ENCODE data around the gene CTTN.

The CTTN gene

DNA sequence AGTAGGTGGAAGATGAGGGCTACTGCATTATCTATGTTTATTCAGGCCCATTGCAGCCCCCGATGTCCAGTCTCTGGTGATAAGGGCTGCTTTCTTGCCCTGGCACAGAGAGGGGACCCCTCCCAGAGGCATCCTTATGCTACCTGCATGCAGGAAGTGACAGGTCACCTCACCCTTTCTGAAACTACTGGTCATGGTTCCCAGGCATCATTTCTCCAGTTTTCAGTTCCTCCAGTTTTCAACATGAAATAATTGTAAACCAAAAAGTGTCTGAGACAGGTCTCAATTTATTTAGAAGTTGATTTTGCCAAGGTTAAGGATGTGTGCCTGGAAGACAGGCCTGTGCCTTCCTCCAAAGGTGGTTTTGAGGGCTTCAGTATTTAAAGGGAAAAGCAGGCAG, 57.0 kb downstream of the CTTN start:
- DNase-seq (ENCODE audit: low spot score), result no peak

DNA sequence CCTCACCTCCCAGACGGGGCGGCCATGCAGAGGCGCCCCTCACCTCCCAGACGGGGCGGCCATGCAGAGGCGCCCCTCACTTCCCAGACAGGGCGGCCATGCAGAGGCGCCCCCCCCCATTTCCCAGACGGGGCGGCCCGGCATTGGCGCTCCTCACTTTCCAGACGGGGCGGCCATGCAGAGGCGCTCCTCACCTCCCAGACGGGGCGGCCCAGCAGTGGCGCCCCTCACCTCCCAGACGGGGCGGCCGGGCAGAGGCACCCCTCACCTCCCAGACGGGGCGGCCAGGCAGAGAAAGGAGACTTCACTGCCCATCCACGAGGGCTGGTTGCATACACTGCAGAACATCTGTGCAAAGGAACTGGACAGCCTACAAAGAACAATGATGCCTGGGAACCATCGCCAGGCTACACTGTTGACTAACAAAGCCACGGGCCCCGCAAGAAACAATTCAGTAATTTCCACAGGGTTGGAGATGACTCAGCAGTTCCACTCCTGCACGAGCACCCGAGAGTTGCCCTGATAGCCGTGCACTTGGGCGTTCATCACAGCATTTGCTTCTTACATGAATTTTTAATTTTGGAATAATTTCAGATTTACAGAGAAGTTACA, 58.7 kb downstream of the CTTN start:
- DNase-seq (ENCODE audit: low spot score), result peak; percentile 65

DNA sequence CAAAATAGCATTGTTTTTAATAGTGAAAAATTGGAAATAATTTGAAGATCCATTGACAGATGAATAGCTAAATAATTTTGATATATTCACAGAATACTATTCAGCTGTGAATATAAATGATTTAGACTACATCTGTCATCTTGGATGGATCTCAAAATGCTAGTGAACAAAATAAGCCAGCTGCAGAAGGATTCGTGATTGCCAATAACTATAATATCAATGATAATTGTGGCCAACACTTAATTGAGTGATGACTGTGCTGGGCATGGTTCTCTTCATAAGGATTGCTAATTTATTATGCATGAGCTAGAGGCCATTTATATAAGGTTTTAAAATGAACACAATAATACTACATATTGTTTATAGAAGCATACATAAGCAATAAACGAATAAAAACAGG, 60.4 kb downstream of the CTTN start:
- no peak for DNase-seq (ENCODE audit: low spot score)

DNA sequence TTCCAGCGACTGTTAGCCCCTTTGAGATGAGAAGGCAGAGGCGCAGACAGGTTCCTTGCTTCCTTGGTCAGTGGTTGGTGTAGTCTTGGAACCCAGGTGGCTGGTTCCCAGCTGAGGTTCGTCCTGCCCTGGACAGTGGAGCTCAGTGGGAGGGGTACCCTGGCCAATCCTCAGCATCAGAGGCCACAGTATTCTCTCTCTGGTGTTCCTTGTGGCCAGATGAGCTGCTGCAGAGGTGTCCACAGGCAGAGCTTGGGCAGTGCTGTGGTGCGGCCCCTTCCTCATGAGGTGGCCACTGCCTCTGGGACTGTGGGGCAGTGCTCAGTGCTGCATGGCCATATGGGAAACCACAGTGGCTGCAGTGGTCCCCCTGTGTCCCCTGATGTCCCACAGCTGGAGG, 61.8 kb downstream of the CTTN start:
- no peak for DNase-seq (ENCODE audit: low spot score)

DNA sequence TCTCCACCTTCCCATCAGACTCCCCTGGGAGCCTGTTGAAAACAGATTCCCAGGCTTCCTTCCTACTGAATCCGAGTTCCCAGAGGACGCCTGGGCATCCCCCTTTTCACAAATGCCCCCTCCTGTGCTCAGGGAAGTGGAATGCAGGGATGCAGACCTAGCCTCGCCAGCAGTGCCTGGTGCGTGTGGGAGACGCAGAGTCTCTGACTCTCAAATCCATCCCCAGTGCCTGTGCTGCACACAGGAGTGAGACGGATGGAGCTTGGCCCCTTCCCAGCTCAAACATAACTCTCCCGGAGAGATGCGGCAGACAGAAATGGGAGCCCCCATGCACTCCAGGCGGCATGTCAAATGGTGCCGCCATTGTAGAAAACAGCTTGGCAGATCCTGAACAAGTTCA, 62.6 kb downstream of the CTTN start:
- no peak for DNase-seq (ENCODE audit: low spot score)

DNA sequence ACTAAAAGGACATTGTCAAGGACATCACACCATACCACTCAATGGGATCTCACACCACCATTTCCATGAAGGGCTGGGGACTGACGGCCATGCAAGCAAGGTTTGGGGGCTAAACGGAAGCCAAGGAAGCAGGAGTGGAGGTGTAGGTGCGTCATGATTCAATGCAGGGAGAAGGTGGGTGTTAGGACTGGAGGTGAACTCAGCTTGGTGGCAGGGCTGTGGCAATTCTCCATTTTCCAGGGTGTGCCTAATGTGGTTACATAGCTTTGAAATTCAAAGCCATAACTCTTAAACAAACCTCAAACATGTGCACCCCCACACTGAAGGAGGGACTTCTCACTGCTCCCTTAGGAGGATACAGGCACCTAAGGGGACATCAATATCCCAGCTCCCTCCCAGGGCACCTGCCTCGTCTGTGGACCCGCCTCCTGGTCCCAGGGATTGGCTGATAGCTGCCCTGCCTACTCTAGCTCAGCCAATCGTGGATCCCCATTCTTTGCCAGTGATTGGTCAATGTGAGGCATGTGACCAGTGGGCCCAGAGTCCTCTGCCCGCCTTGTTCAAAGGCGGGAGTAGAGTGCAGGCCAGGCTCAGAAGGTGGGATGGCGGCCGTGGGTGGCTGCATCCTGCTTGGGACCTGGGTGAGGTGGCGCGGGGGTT, 64.6 kb downstream of the CTTN start:
- DNase-seq (ENCODE audit: low spot score), result no peak

DNA sequence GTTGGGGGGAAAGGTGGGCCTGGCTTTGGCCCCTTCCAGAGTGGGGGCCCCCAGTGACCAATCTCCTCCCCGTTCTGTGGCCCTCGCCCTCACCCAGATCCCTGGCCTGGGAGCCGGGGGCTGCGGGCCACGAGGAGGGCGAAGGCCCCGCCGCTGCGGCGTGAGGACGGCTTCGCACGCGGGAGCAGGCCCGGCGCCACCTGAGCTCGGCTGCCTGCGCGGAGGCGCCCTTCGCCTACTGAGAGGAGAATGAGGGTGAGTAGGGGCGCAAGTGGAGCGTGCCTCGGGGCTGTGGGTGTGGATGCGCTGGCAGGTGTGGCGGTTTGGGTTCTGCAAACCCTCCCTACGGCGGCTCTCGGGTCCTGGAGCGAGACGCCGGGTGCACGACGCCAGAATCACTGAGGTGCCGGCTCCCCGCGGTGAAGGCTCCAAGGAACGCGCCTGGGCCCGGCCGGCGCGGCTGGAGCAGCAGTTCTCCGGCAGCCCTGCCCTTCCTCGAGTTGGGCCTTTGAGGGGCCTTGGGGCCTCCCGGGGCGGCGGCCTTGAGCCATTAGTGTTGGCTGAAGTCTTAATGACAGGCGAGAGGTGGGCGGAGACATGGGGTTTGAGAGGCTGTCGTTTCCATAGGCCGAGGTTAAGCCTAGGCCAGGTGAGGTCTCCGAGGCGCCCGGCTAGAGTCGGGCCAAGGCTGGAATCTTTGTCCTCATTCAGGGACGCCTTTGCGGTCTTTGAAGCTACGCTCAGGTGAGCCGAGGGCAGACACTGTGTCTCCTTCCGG, 65.3 kb downstream of the CTTN start:
- no peak for DNase-seq (ENCODE audit: low spot score)

DNA sequence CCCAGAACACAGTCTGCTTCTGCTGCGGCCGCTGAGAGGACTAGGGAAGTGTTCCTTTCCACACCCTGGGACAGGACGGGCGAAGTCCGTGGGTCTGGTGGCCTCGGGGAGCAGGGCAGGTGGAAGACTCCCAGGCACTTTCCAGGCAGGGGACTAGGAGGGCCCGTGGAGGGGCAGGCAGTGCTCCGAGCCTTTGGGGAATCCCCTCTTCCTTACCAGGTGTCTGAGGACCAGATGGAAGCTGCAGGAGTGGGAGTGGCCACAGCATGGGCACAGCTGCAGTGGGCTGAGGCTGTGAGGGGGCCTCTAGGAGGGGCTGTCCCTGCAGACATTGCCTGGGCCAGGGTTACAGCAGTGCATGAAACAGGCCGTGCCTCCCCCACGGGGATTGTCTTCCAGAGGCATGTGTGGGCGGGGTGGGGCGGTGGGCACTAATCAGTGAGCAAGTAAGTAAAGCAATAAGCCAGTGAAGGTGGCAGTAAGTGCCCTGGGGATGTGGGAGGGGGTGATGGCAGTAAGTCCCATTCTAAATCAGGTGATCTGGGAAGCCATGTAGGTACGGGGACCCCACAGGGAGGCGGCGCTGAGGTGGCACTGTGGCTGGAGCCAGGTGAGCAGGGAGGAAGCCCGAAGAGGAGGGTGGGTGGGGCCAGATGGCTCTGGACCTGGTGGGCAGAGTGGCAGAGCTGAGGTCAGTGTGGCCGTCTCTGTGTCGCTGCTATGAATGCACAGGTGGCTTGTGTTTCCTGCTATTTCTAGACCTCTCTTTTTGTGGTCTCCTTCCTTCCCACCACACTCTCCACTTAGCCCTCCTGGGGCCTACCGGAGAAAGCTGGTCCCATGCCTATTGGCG, 66.4 kb downstream of the CTTN start:
- no peak for DNase-seq (ENCODE audit: low spot score)

DNA sequence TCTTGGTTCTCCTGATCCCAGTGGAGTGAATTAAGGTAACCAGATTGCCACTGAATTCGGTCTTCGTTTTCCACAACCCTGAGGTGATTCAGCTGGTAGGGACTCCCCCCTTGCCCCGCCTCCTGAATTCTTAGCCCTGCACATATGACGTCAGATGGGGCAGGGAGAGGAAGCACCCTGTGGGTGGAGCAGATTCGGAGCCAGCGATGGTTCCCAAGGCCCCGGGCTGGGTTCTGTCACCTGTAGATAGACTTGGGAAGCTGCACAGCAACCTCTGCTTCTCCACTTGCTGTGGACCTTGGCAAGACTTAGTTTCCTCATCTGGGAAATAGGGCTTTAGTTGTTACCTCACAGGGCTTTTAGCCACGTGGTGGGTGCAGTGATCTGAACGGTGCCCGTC, 67.8 kb downstream of the CTTN start:
- no peak for DNase-seq (ENCODE audit: low spot score)

DNA sequence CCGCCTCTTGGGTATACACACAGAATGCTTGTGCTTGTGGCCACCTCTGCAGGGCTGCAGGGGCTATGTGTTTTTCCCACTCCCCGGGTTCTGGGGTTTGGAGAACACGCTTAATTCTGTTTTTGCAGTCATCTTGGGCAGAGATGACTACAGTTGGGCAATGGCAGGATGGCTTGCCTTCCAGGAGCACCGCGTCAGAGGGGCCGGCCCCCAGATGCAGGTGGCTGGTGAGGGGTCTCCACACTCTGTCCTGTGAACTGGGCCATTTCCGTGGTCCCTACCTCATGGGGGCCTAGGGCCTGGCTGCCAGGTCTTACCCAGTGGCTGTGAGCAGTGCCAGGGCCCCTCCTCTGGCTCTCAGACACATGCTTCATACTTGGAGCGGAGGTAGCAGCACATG, 68.3 kb downstream of the CTTN start:
- DNase-seq (ENCODE audit: low spot score), result no peak

DNA sequence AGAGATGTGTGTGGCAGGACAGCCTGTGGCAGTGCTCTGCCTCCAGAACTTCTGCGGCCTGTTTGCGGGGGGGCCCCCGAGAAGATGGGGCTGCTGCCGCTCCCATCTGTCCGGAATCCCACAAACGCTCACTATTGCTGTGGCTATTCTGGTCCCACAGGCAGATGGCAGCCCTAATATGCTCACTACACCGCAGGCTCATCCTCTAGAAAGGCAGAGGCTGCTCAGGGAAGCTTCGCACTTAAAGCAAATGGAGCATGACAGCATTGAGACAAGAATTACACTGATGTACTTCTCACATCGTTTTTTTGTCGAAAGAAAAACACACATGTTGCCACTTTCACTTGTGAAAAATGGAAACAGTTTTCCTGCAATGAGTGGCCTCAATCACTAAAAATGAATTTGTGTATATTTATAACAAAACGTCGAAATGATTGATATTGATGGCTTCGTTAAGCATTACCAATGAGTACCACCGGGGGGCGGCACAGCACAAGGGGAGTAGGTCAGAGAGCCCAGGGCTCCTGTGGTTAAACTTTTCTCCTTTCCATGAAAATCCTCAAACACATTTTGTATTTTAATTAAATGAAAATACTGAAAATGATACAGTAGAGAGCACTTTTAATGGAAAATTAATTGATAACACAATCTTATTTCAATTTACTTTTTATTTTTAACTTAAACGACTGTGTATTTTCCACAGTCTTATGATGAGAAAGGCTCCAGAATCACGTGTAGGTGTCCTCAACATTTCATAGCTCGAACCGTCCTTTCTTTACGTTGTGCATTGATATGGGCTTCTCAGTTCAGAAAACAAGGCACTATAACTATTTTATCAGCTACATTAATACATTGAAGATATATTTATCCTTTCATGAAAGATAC, 69.1 kb downstream of the CTTN start:
- peak; percentile 58 for DNase-seq (ENCODE audit: low spot score)

DNA sequence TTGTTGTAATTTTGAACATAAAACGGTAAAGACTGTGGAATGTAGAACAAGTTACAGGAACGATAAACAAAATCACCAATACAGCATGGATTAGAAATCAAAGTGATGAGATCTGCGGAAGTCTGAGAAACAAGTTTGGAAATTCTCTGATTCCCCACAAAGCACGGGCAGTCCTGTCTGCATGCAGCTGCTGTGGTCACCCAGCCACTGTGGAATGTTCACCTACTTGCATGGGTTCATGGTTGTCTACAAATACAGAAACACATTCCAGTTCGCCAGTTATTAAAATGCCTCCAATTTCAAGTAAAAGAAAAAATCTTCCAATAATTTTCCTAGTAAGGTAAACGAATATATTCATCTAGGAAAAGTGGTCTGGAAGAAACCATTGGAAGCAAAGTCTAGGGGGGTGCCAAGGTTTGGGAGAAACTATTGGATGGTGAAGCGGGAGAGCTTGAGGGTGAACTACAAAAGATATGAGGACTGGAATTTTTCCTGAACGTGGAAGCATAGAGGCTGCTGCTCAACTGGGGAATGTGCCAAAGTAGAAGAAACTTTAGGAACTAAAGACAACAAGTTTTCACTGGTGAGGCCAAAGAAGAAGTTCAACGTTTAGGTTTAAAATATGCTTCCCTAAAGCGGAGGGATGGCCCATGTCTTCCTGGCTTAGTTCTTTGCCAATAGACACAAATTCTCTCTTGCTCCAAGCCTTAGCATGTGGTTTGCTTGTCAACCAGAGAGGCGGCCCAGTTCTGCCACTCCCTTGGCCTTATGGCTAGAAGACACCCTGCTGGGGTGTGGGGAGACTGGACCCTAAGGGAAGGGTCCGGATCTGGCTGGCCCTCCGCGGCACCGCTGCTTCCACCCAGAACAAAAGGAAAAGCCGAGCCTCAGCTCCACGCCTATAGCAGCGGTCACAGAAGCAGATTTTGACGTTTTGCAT, 70.2 kb downstream of the CTTN start:
- DNase-seq (ENCODE audit: low spot score), result peak; percentile 13

DNA sequence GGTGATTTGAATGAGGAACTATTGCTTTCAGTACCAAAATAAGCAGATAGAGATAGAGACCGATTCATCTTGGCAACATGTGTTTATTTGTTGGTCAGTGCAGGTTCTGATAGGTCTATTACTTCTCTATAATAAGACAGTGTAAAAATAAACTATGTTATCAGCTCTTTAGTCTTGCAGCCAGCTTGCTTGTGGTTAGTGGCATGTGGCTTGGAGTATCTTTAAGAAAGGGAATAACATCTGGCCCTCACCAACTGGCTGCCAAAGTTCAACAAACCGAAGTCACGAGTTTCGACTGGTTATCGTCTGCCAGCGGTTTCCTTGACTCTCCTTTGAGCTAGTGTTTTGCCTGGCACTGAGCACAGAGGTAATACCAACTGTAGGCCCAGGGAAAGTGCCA, 71.8 kb downstream of the CTTN start:
- DNase-seq (ENCODE audit: low spot score), result peak; percentile 49

DNA sequence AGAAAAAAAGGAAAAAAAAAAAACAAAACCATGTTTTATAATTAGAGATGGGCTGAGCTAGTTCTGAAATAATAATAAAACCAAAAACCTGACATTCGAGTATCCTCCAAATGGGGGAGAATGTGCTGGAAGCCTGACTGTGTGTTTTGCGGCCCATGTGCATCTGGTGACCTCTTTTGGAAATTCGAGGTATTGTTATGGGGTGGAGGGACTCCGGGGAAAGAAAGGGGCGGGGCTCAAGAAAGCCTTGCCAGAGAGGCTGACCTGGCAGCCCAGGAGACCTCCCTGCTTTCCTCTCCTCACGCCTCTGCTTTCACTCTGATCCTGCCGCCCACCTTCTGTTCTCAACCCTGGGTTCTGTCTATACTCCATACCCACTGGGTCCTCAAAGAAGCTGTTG, 72.9 kb downstream of the CTTN start:
- DNase-seq (ENCODE audit: low spot score), result no peak

DNA sequence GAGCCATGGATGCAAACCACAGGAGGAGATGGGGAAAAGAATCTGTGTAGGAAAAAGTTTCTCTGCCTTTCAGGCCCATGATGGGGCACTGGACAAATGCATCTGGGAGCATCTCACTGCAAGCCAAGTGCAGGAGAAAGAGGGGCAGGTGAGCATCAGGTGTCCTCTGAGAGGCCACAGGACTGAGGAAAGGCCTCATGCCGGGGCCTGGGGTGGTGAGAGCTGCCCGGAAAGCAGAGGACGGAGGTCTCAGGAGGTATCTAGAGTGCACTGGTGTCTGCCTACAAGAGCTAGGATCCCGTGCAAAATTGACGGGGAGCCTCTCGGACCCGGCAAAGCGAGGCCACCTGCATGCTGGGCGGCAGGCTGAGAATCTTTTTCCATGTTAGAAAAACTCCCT, 73.9 kb downstream of the CTTN start:
- no peak for DNase-seq (ENCODE audit: low spot score)

DNA sequence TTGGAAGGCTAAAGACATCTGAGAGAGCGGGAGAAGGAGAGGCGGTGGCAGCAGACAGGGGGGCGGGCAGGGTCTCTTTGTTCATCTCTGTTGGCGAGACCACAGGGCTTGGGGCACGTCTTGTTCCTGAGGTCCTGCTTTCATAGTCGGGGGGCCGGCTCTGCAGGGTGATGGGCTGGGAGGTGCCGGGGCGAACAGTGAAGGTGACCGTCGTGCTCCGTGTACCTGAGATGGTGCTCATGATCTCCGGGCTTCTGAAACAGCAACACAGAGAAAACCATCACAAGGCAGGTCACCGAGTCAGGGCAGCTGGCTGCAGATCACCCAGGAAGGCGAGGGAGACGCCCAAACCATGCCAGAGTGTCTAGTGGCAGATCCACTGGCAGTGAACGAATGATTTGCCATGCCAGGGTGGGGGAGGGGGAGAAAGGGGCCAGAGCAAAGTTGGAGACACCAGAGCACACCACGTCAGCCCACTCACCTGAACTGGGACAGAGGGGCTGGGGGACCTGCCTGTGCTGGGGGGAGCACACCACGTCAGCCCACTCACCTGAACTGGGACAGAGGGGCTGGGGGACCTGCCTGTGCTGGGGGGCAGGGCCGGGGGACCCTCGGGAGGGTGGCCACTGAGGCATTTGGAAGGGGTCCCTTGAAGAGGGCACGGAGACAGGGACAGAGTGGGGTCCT, 75.0 kb downstream of the CTTN start:
- no peak for DNase-seq (ENCODE audit: low spot score)

DNA sequence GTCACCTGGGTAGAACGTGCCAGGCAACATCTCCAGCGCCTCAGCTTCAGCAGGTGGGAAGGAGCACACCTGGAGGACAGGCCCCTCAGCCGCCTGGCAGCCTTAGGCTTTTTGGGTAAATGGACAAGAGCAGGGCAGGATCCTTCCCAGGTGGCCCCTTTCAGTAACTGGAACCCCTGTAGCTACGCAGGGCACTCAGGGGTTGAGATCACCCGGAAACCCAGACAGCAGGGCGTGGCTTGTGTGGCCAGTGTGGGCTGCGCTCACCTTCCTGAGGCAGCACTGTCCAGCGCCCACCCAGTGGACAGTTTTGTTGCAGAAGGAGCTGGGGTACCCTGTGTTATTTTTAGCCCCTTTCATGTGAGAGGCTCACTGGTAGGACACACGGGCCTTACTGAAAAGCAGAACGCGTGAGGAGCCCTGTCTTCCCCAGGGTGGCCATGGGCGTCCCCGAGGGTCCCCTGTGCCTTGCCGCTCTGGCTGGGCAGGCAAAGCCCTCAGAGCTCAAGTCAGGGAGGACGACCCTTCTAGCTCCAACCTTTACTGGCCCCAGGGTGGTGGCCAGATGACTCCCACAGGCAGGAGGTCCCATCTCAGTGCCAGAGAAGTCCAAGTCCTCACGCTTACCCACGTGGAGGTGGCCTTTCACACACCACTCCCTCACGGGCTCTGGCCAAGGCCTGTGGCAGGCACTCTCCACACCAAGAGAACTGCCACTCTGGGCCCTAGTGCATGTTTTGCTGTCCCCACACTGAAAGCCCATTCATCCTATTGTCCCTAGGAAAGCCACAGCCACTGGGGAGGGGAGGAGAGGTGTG, 75.8 kb downstream of the CTTN start:
- no peak for DNase-seq (ENCODE audit: low spot score)

DNA sequence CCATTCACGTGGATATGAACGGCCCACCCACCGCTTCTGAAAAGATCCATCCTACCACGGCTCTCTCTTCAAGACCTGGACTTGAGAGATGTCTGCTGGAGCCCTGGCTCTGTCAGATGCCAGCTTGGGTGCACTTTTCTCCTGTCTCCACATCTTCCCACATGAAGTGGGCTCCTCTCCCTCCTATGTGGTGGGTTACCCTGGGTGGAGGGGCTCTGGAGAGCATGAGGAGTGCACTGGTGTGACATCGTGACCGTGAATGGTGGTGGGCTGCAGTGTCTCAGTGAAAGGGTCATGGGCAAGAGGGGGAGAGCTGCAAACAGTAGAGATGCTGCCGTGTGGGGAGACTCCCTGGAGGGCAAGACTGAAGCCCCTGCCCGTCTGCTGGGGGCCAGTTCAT, 76.4 kb downstream of the CTTN start:
- DNase-seq (ENCODE audit: low spot score), result no peak

DNA sequence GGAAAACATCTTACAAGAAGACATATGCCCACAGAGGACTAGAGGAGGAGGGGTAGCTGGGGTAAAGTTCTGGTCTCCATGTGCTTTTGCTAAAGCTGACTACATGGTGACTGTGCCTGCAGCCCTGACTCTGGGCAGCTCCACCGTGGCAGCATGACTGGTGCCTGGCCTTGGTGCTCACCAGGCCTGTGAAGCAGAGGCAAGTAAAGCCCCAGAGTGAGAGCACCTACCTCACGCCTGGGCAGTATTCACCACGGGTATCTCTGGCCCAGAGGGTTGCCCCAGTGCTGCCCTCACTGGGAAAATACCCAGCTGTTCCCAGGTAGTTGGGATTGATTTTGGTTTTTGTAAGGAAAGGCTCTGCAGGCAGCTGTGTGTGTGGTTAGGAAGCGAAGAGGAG, 78.3 kb downstream of the CTTN start:
- no peak for DNase-seq (ENCODE audit: low spot score)

Measured in pons (tissue), 1 donor.